B cell (primary cell): ENCODE data around the gene EPN1. TPM values are rescaled to one million over a fixed set of nuclear protein-coding genes. Genes with fewer than 3 reads are reported as not detected.

Experiments
- ATAC-seq: fragments of 200-7000 bp; cut with Tn5 transposase; one replicate; pipeline ENCODE4 v1.10.0; 2021; ENCODE audit warnings: low read depth, mild to moderate bottlenecking, moderate number of reproducible peaks, moderate library complexity
- CTCF ChIA-PET: fragments of 350-600 bp; sonication (Branson Sonifier 250); formaldehyde crosslinking; loops from one replicate; lab custom pipeline; 2021; ENCODE audit warnings: antibody characterized with exemption, inconsistent platforms; lab: Charles Lee
- POLR2A ChIA-PET: fragments of 350-600 bp; sonication (Branson Sonifier 250); formaldehyde crosslinking; loops from one replicate; lab custom pipeline; 2021; ENCODE audit warnings: antibody characterized with exemption; lab: Charles Lee
- DNase-seq: peaks from one replicate; pipeline ENCODE4 v3.0.0; 2013
- H2AFZ ChIP-seq: 2 replicates; pipeline ENCODE4 v1.6.1; 2012; ENCODE audit warnings: mild to moderate bottlenecking, low read depth, low read length; ENCODE audit not compliant: insufficient read depth, poor library complexity, severe bottlenecking
- H3K27ac ChIP-seq, 2 donors: 1 replicate in 1 of 2; 2 replicates in 1 of 2; pipeline ENCODE4 v1.5.1; 2012 to 2013; ENCODE audit warnings: low read length in 2 of 2, mild to moderate bottlenecking in 2 of 2, moderate library complexity in 1 of 2
- H3K27me3 ChIP-seq, 4 experiments: fragments of 200-600 bp in 1 of 4; sonication (generic) in 1 of 4; replicated peaks in 1 of 4; 1 replicate in 2 of 4; 2 replicates in 2 of 4; pipeline versions ENCODE4 v1.6.1 to v1.7.0; 2013 to 2016; ENCODE audit warnings: low read length in 3 of 4, mild to moderate bottlenecking in 2 of 4, mixed read lengths in 1 of 4, moderate library complexity in 1 of 4; ENCODE audit not compliant: insufficient read depth in 4 of 4, control insufficient read depth in 3 of 4; ENCODE audit errors: control extremely low read depth in 1 of 4
- H3K36me3 ChIP-seq, 2 experiments: replicated peaks in 1 of 2; 1 replicate in 1 of 2; 2 replicates in 1 of 2; pipeline versions ENCODE4 v1.6.1 to v1.7.1; 2013; ENCODE audit warnings: low read length in 1 of 2; ENCODE audit not compliant: insufficient read depth in 2 of 2, control insufficient read depth in 1 of 2; ENCODE audit errors: control extremely low read depth in 1 of 2, extremely low read depth in 1 of 2
- H3K4me1 ChIP-seq, 2 donors: fragments of 200-600 bp in 1 of 2; sonication (generic) in 1 of 2; 1 replicate in 1 of 2; 2 replicates in 1 of 2; pipeline versions ENCODE4 v1.5.1 to v1.6.1; 2013 to 2017; ENCODE audit warnings: low read length in 2 of 2; ENCODE audit not compliant: control insufficient read depth in 2 of 2, insufficient read depth in 2 of 2
- H3K4me2 ChIP-seq: replicated peaks from 2 replicates; pipeline ENCODE3; 2012; ENCODE audit warnings: mild to moderate bottlenecking, low read depth, low read length; ENCODE audit not compliant: poor library complexity, severe bottlenecking
- H3K4me3 ChIP-seq, 5 experiments: fragments of 200-600 bp in 1 of 5; sonication (generic) in 1 of 5; 1 replicate in 3 of 5; 2 replicates in 2 of 5; pipeline versions ENCODE4 v1.5.1 to v1.7.0; 2011 to 2016; ENCODE audit warnings: low read length in 4 of 5, mild to moderate bottlenecking in 4 of 5, low read depth in 2 of 5, control low read depth in 1 of 5, moderate library complexity in 1 of 5; ENCODE audit not compliant: insufficient read depth in 1 of 5; ENCODE audit errors: control extremely low read depth in 1 of 5, extremely low read depth in 1 of 5
- H3K79me2 ChIP-seq: fragments of 200-600 bp; sonication (generic); one replicate; pipeline ENCODE4 v1.6.0; 2016; ENCODE audit warnings: low read length; ENCODE audit not compliant: control insufficient read depth, insufficient read depth
- H3K9ac ChIP-seq: fragments of 200-600 bp; sonication (generic); 2 replicates; pipeline ENCODE4 v1.6.1; 2017; ENCODE audit warnings: mild to moderate bottlenecking, low read length, moderate library complexity
- H3K9me3 ChIP-seq, 3 donors: one replicate each; pipeline versions ENCODE4 v1.6.1 to v1.7.1; 2013; ENCODE audit warnings: low read length in 2 of 3; ENCODE audit not compliant: control insufficient read depth in 2 of 3, insufficient read depth in 1 of 3; ENCODE audit errors: control extremely low read depth in 1 of 3
- H4K20me1 ChIP-seq: 2 replicates; pipeline ENCODE4 v1.6.0; 2012; ENCODE audit warnings: mild to moderate bottlenecking, low read length; ENCODE audit not compliant: insufficient read depth, control insufficient read depth, poor library complexity, severe bottlenecking
- H3K27ac Mint-ChIP-seq: one replicate; pipeline ENCODE4 v1.8.0; 2021; ENCODE audit warnings: mixed read lengths
- H3K27me3 Mint-ChIP-seq: one replicate; pipeline ENCODE4 v1.8.0; 2021; ENCODE audit warnings: mixed read lengths
- H3K4me1 Mint-ChIP-seq: one replicate; pipeline ENCODE4 v1.8.0; 2021; ENCODE audit warnings: mixed read lengths
- H3K4me3 Mint-ChIP-seq: one replicate; pipeline ENCODE4 v1.8.0; 2021; ENCODE audit warnings: mixed read lengths
- H3K9me3 Mint-ChIP-seq: one replicate; pipeline ENCODE4 v1.8.0; 2022; ENCODE audit warnings: mixed read lengths; ENCODE audit not compliant: insufficient read depth
- CTCF ChIP-seq: fragments of 200-600 bp; IDR thresholded peaks from one replicate; pipeline ENCODE4 v1.8.0; 2022; ENCODE audit warnings: antibody characterized with exemption, mild to moderate bottlenecking
- EZH2 ChIP-seq: IDR thresholded peaks from 2 replicates; pipeline ENCODE4 v1.6.1; 2012; ENCODE audit warnings: borderline replicate concordance, low read depth, mild to moderate bottlenecking, moderate library complexity, low read length; ENCODE audit not compliant: insufficient read depth, poor library complexity, severe bottlenecking
- WGBS: methylation state at CpG from one replicate; pipeline ENCODE4 v1.1.5; 2013; ENCODE audit warnings: missing lambda C conversion rate; ENCODE audit not compliant: insufficient coverage; 5-methylcytosine and 5-hydroxymethylcytosine counted together
- intact Hi-C: fragments of 100-400 bp; cut with micrococcal nuclease; formaldehyde crosslinking; loops from one replicate; pipeline ENCODE4 v1.10.0; 2022
- polyA plus RNA-seq: library from polyadenylated mRNA; depleted of rRNA; stranded (reverse); fragments of >200 nt; gene quantifications from 2 replicates; pipeline ENCODE4 v1.2.3, GENCODE V29; 2012
- total RNA-seq, 2 donors: library from RNA; stranded (reverse); fragments of 120-200 nt in 1 of 2; gene quantifications; 1 replicate in 1 of 2; 2 replicates in 1 of 2; pipeline versions ENCODE4 v1.2.3 to v1.2.4, GENCODE V29; 2013 to 2022

Gene EPN1
- total and polyA plus RNA-seq, 2 donors (not counting 1 experiment from before 2014, with no cell fraction given): 54.4 to 63.9 TPM

DNA sequence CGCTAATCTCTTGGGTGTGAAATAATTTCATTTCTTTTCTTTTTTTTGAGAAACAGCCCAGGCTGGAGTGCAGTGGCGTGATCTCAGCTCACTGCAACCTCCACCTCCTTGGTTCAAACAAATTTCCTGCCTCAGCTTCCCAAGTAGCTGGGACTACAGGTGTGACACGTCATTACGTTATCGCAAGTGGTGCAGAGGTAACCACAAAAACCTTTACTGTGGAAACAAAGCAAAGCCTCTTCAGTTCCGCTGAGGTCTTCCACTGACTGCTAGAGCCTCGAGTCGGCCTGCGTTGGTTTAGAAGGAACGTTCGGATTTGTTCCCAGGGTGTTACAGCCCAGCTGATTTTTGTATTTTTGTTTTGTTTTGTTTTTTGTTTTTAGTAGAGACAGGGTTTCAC lies 48.7 kb upstream of the EPN1 start:
- Mint-ChIP-seq H3K4me1 (peaks cover 16% of the 10 kb centered on the region), H3K27me3 (no peaks in the 10 kb centered on the region), H3K4me3 (peak overlapping the region; percentile 32), H3K27ac (no peak overlapping the region), H3K9me3 (no peaks in the 10 kb centered on the region)
- H3K36me3 ChIP-seq: no peaks in the 10 kb centered on the region
- H3K79me2 ChIP-seq: peaks cover 8% of the 10 kb centered on the region
- H4K20me1 ChIP-seq: peaks cover 7% of the 10 kb centered on the region
- ATAC-seq (no peak), DNase-seq (no peak)
- TF ChIP-seq CTCF (no peak), EZH2 (no peak)
- H3K4me3 ChIP-seq: no peak overlapping the region
- H3K4me2 ChIP-seq: no peak overlapping the region
- intact Hi-C loops: loop anchor here (10.0 kb wide), 1 partner anchor 518 kb away; the partner anchor contains the start of gene ZNF444
- H3K27ac ChIP-seq: no peak overlapping the region
- no peak overlapping the region for H3K9ac ChIP-seq
- H3K9me3 ChIP-seq: no peaks in the 10 kb centered on the region
- ChIA-PET CTCF (interaction anchor here (0.6 to 3.8 kb wide), 11 partner anchors 11 to 487 kb away, joined by 3 to 25 read pairs (median 5); partner anchors contain the start of gene ZNF865), POLR2A (interaction anchor here (0.9 to 2.0 kb wide), 2 partner anchors 20 to 28 kb away, joined by 3 to 5 read pairs; partner anchors contain the start of gene ZNF865)
- H3K4me1 ChIP-seq: peaks cover 10 to 15% of the 10 kb centered on the region in 2 donors
- 89% methylated on average over 10 of the region's 11 CpGs for WGBS
- H2AFZ ChIP-seq: no peak overlapping the region
- no peaks in the 10 kb centered on the region for H3K27me3 ChIP-seq

GRCh38 chr19:55632463-55632834 lies 42.6 kb upstream of the EPN1 start:
- Histone ChIP-seq H3K79me2 (peaks cover 31% of the 10 kb centered on the region), H3K4me2 (peak overlapping the region; percentile 49), H2AFZ (peak overlapping the region; percentile 37), H3K4me1 (peaks cover 20 to 48% of the 10 kb centered on the region in 2 donors), H3K9ac (no peak overlapping the region), H3K4me3 (no peak overlapping the region), H3K27ac (peak overlapping the region in 1 of 2 donors; percentile 11), H3K9me3 (no peaks in the 10 kb centered on the region), H4K20me1 (no peaks in the 10 kb centered on the region), H3K27me3 (no peaks in the 10 kb centered on the region), H3K36me3 (peaks cover 0 to 2% of the 10 kb centered on the region in 2 experiments)
- ChIA-PET POLR2A (interaction anchor here (0.6 to 6.2 kb wide), 12 partner anchors 8 to 156 kb away, joined by 3 to 55 read pairs (median 4); partner anchors contain the start of genes CCDC106, FIZ1, U2AF2 and ZNF524), CTCF (interaction anchor here (0.5 to 9.4 kb wide), 42 partner anchors 8 to 702 kb away, joined by 3 to 132 read pairs (median 7); partner anchors contain the start of genes CCDC106, FIZ1, RDH13 and TMEM238)
- no CpG with 5 or more reads among the region's 3 CpGs for WGBS
- peak; percentile 94 for DNase-seq
- peak; percentile 53 for ATAC-seq
- intact Hi-C loops: loop anchor here (1.0 to 10.0 kb wide), 6 partner anchors 8 to 682 kb away; partner anchors contain the start of genes PPP1R12C, PPP6R1, ZNF784 and ZSCAN5A
- Mint-ChIP-seq H3K27me3 (no peaks in the 10 kb centered on the region), H3K4me1 (peaks cover 41% of the 10 kb centered on the region), H3K9me3 (no peaks in the 10 kb centered on the region), H3K4me3 (peak overlapping the region; percentile 64), H3K27ac (peak overlapping the region; percentile 43)
- TF ChIP-seq EZH2 (no peak), CTCF (peak; percentile 71)
